ENCODE results near the gene KCTD5.

The KCTD5 gene

DNA sequence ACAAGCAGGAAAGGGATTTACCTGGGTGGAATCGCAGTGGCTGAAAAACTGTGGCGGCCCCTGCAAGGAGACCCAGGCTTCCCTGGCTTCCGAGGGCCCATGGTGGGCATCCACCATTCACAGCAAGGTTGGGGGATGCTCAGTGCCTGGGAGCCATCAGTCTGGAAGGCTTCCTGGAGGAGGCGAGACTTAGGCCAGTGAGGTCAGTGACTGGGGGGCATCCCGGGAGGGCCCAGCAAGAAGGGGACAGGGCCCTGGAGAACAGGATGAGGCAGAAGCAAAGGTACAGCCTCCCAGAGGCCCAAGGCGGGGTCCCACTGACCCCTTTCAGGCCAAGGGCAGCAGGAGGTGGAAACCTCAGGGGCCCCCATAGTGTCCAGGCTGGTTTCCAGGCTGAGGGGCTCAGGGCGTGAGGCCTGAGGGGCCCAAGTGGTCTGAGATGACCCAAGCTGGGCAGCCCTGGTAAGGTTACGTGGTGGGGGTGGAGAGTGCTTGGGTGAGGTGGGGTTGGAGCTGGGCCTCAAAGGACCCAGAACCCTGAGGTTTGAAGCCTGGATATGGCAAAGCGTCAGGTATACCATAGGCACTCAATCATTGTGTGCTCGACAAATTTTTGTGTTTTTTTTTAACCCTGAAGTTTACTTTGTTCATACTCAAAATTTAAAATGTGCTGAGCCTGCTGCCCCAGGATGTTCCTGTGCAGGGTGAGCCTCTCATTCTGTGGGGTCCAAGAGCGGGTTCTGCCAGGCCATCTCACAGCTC lies 54.3 kb downstream of the KCTD5 start:
- Histone ChIP-seq H3K27ac (ENCODE audit: low read depth, low read length) (no peak overlapping the region), H3K27me3 (ENCODE audit: control insufficient read depth, insufficient read depth, low read length) (peaks cover 10% of the 10 kb centered on the region), H3K4me3 (ENCODE audit: low read length) (no peak overlapping the region), H3K36me3 (ENCODE audit: control insufficient read depth, insufficient read depth, low read length) (no peaks in the 10 kb centered on the region), H3K4me1 (ENCODE audit: control insufficient read depth, insufficient read depth, low read length) (no peaks in the 10 kb centered on the region), H3K9ac (ENCODE audit: low read length) (no peak overlapping the region)

DNA sequence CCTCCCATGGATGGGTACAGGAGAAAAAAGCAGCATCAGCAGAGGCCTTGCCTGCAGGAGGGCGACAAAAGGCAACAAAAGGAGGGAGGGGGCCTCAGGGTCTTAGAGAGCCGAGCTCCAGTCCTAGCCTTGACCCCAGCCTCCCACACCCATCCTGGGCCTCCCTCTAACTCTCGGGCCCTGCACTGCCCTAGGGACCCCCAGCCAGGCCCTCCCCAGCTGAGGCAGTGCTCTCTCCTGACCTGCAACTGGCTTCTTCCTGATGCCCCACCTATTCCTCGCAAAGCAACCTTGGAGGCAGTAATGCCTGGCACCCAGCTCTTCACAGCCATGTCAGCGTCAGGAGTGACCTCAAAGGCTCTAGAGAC lies 54.9 kb downstream of the KCTD5 start:
- H3K9ac ChIP-seq (ENCODE audit: low read length), result no peak overlapping the region
- peaks cover 10% of the 10 kb centered on the region for H3K27me3 ChIP-seq (ENCODE audit: control insufficient read depth, insufficient read depth, low read length)
- no peak overlapping the region for H3K4me3 ChIP-seq (ENCODE audit: low read length)
- H3K4me1 ChIP-seq (ENCODE audit: control insufficient read depth, insufficient read depth, low read length), result no peaks in the 10 kb centered on the region
- H3K36me3 ChIP-seq (ENCODE audit: control insufficient read depth, insufficient read depth, low read length), result no peaks in the 10 kb centered on the region
- H3K27ac ChIP-seq (ENCODE audit: low read depth, low read length), result no peak overlapping the region

DNA sequence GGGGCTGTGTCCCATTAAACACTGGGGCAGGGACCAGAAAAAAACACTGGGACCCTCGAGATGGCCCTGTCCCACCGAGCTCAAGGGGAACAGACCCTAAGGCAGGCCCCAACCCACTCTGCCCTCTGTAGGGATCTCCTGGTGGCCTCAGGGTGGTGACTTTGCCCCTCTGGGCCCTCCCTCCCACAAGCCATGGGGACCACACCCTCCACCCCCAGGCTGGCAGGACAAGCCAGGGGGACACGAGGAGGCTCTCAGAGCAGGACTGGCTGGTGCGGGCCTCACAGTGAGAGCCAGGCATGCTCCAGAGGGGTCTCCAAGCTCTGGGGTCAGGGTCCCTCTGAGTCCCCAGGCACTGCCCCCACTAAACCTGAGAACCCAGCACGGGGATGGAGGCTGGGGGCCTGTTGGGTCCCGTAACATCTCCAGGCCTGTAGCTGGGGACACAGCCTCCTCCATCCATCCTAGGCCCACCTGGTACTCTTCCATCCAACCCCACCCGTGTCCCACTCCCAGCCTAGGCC lies 55.6 kb downstream of the KCTD5 start:
- no peak overlapping the region for H3K9ac ChIP-seq (ENCODE audit: low read length)
- no peaks in the 10 kb centered on the region for H3K4me1 ChIP-seq (ENCODE audit: control insufficient read depth, insufficient read depth, low read length)
- no peaks in the 10 kb centered on the region for H3K36me3 ChIP-seq (ENCODE audit: control insufficient read depth, insufficient read depth, low read length)
- H3K4me3 ChIP-seq (ENCODE audit: low read length), result no peak overlapping the region
- peaks cover 10% of the 10 kb centered on the region for H3K27me3 ChIP-seq (ENCODE audit: control insufficient read depth, insufficient read depth, low read length)
- H3K27ac ChIP-seq (ENCODE audit: low read depth, low read length), result no peak overlapping the region

DNA sequence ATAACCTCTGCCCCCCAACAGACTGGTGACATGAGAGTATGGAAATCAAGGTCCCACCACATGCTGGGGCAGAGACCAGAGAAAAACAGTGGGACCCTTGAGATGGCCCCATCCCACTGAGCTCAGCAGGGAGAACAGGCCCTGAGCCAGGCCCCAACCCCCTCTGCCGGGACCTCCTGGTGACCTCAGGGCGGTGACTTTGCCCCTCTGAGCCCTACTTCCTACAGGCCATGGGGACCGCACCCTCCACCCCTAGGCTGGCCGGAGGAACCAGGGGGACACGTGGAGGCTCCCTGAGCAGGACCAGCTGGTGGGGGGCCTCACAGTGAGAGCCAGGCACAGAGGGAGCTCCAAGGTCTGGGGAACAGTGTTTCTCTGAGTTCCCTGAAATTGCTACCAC lies 56.3 kb downstream of the KCTD5 start:
- no peaks in the 10 kb centered on the region for H3K36me3 ChIP-seq (ENCODE audit: control insufficient read depth, insufficient read depth, low read length)
- H3K27ac ChIP-seq (ENCODE audit: low read depth, low read length), result no peak overlapping the region
- no peak overlapping the region for H3K4me3 ChIP-seq (ENCODE audit: low read length)
- H3K27me3 ChIP-seq (ENCODE audit: control insufficient read depth, insufficient read depth, low read length), result peaks cover 10% of the 10 kb centered on the region
- H3K4me1 ChIP-seq (ENCODE audit: control insufficient read depth, insufficient read depth, low read length), result no peaks in the 10 kb centered on the region
- no peak overlapping the region for H3K9ac ChIP-seq (ENCODE audit: low read length)

DNA sequence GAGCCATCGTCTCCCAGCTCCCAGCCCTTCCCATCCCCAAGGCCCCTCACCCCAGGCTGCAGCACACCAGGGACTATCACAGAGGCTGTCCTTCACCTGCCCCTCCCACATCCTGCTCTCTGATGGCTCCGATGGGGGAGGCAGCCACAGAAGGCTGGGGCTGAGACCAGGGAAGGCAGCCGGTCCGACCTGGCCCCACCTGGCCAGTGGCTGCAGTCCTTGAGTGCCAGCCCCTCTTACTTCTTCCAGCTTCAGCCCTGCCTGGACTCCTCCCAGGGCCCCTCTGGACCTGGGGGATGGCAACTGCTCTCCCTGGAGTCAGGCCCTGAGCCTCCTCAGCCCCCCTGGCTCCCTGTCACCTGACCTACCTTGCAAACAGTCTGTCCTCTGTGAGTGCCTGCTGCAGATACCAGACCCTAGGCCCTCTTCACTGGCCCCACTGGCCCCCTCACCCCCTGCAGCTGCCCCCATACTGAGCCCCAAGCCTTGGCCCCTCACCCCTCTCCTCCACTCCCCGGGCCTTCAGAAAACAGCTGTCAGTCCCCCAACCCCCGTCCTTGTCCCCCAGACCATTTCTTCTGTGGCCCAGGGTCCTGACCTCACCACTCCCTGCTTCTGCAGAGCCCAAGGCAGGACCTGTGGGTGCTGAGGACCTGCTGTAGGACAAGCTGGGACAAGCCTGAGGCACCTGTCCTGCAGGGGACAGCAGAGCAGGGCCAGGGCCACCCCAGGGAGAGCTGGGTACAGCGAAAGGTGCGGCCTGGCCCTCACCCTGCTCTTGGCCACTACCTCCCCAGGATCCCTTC lies 57.5 kb downstream of the KCTD5 start:
- no peaks in the 10 kb centered on the region for H3K4me1 ChIP-seq (ENCODE audit: control insufficient read depth, insufficient read depth, low read length)
- peaks cover 10% of the 10 kb centered on the region for H3K27me3 ChIP-seq (ENCODE audit: control insufficient read depth, insufficient read depth, low read length)
- no peaks in the 10 kb centered on the region for H3K36me3 ChIP-seq (ENCODE audit: control insufficient read depth, insufficient read depth, low read length)
- no peak overlapping the region for H3K27ac ChIP-seq (ENCODE audit: low read depth, low read length)
- H3K4me3 ChIP-seq (ENCODE audit: low read length), result no peak overlapping the region
- H3K9ac ChIP-seq (ENCODE audit: low read length), result no peak overlapping the region

DNA sequence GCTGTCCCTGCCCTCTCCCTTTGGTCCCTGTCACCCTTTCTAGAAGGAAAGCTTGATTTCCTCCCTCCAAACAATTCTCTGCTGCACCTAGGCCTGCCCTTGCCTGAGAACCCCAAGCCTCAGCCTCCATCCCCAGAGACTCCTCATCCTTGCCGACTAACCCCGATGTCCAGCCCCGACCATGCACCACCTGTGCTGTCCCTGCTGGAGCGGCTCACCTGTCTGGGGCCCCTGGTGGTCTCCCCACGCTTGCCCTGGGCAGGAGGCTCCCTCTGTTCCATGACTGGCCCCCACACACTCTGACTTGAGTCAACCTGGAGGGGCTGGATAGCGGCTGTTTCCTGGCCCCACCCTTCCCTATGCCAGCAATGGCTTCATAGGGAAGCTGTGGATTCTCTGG lies 58.2 kb downstream of the KCTD5 start:
- no peak overlapping the region for H3K9ac ChIP-seq (ENCODE audit: low read length)
- H3K4me3 ChIP-seq (ENCODE audit: low read length), result no peak overlapping the region
- no peak overlapping the region for H3K27ac ChIP-seq (ENCODE audit: low read depth, low read length)
- peaks cover 12% of the 10 kb centered on the region for H3K27me3 ChIP-seq (ENCODE audit: control insufficient read depth, insufficient read depth, low read length)
- H3K4me1 ChIP-seq (ENCODE audit: control insufficient read depth, insufficient read depth, low read length), result no peaks in the 10 kb centered on the region
- H3K36me3 ChIP-seq (ENCODE audit: control insufficient read depth, insufficient read depth, low read length), result no peaks in the 10 kb centered on the region

DNA sequence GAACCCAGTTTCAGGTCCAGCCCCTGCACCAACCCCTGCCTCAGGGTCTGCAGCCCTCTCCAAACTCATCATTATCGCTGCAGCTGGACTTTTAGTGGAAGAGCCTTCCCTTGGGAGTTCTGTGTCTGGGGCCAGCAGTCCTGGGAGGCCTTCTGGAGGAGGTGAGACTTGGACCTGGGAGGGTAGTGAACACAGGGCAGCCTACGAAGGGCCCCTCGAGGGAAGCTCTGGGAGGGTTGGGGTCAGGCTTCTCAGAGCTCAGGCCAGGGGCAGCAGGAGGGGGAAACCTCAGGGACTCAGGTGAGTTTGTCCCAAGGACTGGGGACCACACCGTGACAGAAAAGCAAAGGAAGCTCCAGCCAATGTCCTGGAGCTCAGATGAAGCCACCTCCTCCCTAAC lies 58.8 kb downstream of the KCTD5 start:
- no peaks in the 10 kb centered on the region for H3K4me1 ChIP-seq (ENCODE audit: control insufficient read depth, insufficient read depth, low read length)
- peaks cover 12% of the 10 kb centered on the region for H3K27me3 ChIP-seq (ENCODE audit: control insufficient read depth, insufficient read depth, low read length)
- H3K4me3 ChIP-seq (ENCODE audit: low read length), result no peak overlapping the region

DNA sequence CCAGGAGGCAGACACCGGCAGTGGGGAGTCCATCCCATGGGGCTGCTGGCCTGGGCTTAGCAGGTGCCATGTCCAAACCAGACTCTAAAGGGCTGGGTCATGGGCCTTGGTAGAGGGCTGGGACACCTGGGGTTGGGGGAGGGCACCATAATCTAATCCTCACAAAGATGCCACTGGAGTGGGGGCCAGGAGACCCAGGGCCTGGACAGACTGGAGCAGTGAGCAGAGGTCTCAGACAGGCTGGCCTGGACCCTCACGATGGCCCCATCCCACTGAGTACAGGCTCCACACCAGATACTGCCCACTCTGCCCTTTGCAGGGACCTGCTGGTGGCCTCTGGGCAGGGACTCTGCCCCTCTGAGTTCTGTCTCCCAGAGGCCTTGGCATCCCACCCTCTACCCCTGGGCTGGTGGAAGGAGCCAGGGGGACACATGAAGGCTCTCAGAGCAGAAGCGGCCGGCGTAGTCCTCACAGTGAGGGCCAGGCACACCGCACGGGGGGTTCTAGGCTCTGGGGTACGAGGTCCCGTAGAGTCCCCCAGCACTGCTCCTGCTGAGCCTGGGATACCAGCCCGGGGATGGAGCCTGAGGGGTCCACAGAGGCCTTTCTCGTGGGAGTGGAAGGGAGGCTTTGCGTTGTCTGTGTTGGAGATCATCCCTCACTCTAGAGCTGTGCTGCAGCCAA lies 60.1 kb downstream of the KCTD5 start:
- Histone ChIP-seq H3K4me1 (ENCODE audit: control insufficient read depth, insufficient read depth, low read length) (no peaks in the 10 kb centered on the region), H3K4me3 (ENCODE audit: low read length) (no peak overlapping the region), H3K27me3 (ENCODE audit: control insufficient read depth, insufficient read depth, low read length) (peaks cover 12% of the 10 kb centered on the region), H3K9ac (ENCODE audit: low read length) (no peak overlapping the region), H3K27ac (ENCODE audit: low read depth, low read length) (no peak overlapping the region), H3K36me3 (ENCODE audit: control insufficient read depth, insufficient read depth, low read length) (no peaks in the 10 kb centered on the region)

More for the DNA sequence above, 58.8 kb downstream of the KCTD5 start:
- H3K36me3 ChIP-seq (ENCODE audit: control insufficient read depth, insufficient read depth, low read length), result no peaks in the 10 kb centered on the region
- no peak overlapping the region for H3K27ac ChIP-seq (ENCODE audit: low read depth, low read length)
- H3K9ac ChIP-seq (ENCODE audit: low read length), result no peak overlapping the region

DNA sequence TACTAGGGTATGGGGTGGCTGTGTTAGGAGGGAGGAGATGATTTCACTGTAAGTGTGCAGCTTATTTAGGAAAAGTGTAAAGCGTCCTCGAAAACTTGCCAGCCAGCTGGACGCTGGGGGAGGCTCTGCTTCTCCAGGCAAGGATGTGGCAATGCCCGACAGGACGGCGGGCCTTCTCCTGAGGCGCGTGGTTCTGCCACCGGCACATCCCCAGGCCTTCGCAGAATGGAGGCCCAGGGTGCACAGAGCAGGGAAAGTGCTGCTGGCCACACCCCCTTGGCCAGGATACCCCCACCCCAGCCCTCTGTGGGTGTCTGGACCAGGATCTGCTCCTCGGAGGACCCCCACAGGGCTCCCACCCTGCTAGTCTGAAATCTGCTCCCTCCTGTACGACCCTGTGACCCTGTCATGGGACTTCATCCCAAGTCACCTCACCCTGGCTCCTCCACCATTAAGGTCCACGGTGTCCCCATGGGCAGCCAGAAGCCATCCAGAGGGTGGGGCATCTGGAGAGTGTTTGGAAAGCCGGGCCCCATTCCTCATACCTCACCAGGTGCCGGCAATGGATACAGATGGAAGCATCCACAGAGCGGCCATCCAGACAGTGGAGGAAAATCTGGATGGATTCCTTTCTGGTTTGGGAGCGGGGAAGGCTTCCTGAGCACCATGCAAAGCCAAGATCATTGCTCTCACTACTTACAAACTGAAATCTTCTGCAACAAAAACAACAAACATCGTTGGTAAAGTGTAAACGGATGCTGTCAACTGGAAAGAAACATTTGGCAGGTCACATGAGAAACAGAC lies 60.9 kb downstream of the KCTD5 start:
- Histone ChIP-seq H3K9ac (ENCODE audit: low read length) (no peak overlapping the region), H3K36me3 (ENCODE audit: control insufficient read depth, insufficient read depth, low read length) (no peaks in the 10 kb centered on the region), H3K4me1 (ENCODE audit: control insufficient read depth, insufficient read depth, low read length) (no peaks in the 10 kb centered on the region), H3K4me3 (ENCODE audit: low read length) (no peak overlapping the region), H3K27me3 (ENCODE audit: control insufficient read depth, insufficient read depth, low read length) (peaks cover 12% of the 10 kb centered on the region), H3K27ac (ENCODE audit: low read depth, low read length) (no peak overlapping the region)

DNA sequence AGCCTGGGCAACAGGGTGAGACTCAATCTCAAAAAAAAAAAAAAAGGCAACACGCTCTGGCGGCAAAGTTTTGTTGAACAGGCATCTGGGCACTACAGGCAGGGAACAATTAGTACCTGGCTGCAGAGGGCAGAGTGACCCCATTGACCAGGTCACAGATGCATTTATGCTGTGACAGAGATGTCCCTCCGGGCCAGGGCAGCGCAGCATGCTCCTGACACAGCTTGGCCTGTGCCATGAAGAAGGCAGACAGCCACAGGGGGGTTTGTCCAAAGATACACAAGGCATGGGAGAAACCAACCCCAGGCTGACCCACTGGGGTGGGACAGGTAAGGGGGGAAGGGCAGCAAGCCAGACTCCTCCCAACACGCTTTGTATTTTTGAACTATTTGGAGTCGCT lies 62.4 kb downstream of the KCTD5 start:
- Histone ChIP-seq H3K9ac (ENCODE audit: low read length) (no peak overlapping the region), H3K27ac (ENCODE audit: low read depth, low read length) (no peak overlapping the region), H3K4me1 (ENCODE audit: control insufficient read depth, insufficient read depth, low read length) (no peaks in the 10 kb centered on the region), H3K27me3 (ENCODE audit: control insufficient read depth, insufficient read depth, low read length) (peaks cover 7% of the 10 kb centered on the region), H3K36me3 (ENCODE audit: control insufficient read depth, insufficient read depth, low read length) (no peaks in the 10 kb centered on the region), H3K4me3 (ENCODE audit: low read length) (no peak overlapping the region)

DNA sequence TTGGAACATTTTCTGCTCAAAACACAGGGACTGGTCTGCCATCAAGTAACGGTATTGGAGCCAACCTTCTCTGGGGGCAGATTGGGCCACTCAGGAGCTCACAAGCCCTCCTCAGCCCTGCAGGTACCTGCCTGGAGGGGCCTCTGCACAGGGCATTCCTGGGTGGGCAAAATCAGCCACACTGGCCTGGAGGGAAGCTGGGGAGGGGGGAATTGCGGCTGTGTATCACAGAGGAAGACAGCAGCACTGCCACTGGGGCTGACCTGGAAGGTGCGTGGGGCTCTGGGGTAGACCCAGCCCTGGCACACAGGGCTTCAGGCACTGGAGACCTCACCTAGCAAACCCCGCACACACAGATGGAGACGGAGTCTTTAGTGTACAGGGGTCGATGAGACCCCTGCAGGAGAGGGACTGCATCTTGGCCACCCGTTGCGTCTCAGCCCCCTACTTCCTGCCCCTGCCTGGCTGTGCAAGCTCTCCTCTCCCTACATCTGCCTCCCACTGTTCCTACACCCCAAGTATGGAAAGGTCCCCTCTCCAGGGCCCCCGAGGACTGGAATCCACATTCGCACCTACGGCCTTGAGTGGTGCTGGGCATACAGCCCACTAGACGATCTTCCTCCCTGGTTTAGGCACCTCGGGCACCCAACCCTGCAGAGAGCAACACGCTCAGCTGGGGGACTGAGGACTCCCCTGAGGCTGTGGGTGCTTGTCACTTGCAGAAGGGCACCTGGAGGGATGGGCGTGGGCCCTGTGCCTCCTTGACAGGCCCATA lies 63.0 kb downstream of the KCTD5 start:
- no peak overlapping the region for H3K27ac ChIP-seq (ENCODE audit: low read depth, low read length)
- H3K27me3 ChIP-seq (ENCODE audit: control insufficient read depth, insufficient read depth, low read length), result peaks cover 4% of the 10 kb centered on the region
- no peaks in the 10 kb centered on the region for H3K4me1 ChIP-seq (ENCODE audit: control insufficient read depth, insufficient read depth, low read length)
- no peaks in the 10 kb centered on the region for H3K36me3 ChIP-seq (ENCODE audit: control insufficient read depth, insufficient read depth, low read length)
- no peak overlapping the region for H3K4me3 ChIP-seq (ENCODE audit: low read length)
- H3K9ac ChIP-seq (ENCODE audit: low read length), result no peak overlapping the region

All from rectal smooth muscle tissue (tissue), 1 donor.